ENCODE measurements around the gene BSN.

Gene BSN

DNA sequence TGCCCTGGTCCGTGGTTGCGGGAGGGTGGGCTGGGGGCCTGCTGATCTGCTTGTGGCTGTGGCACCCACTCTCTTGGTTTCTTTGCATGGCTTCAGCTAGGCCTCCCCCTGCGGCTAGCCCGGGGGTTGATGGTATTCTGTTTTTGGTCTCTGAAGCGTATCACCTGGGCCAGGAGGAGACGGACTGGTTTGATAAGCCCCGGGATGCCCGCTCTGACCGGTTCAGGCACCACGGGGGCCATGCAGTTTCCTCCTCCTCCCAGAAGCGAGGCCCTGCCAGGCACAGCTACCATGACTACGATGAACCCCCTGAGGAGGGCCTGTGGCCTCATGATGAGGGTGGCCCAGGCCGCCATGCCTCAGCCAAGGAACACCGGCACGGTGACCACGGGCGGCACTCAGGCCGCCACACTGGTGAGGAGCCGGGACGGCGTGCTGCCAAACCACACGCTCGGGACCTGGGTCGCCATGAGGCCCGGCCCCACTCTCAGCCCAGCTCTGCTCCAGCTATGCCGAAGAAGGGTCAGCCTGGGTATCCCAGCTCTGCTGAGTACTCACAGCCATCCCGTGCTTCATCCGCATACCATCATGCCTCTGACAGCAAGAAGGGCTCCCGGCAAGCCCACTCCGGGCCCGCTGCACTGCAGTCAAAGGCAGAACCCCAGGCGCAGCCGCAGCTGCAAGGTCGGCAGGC, 108.6 kb downstream of the BSN start:
- Mint-ChIP-seq H3K27ac (no peak overlapping the region), H3K4me1 (peaks cover 12% of the 10 kb centered on the region), H3K36me3 (ENCODE audit: low read depth) (no peaks in the 10 kb centered on the region), H3K27me3 (ENCODE audit: low read depth) (no peaks in the 10 kb centered on the region), H3K9me3 (no peaks in the 10 kb centered on the region), H3K4me3 (no peak overlapping the region)
- TF ChIP-seq, protein P1, sequence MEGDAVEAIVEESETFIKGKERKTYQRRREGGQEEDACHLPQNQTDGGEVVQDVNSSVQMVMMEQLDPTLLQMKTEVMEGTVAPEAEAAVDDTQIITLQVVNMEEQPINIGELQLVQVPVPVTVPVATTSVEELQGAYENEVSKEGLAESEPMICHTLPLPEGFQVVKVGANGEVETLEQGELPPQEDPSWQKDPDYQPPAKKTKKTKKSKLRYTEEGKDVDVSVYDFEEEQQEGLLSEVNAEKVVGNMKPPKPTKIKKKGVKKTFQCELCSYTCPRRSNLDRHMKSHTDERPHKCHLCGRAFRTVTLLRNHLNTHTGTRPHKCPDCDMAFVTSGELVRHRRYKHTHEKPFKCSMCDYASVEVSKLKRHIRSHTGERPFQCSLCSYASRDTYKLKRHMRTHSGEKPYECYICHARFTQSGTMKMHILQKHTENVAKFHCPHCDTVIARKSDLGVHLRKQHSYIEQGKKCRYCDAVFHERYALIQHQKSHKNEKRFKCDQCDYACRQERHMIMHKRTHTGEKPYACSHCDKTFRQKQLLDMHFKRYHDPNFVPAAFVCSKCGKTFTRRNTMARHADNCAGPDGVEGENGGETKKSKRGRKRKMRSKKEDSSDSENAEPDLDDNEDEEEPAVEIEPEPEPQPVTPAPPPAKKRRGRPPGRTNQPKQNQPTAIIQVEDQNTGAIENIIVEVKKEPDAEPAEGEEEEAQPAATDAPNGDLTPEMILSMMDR (IDR thresholded peaks at IDR 0.05; ENCODE audit: unreplicated experiment in 3 of 3) = no peak

DNA sequence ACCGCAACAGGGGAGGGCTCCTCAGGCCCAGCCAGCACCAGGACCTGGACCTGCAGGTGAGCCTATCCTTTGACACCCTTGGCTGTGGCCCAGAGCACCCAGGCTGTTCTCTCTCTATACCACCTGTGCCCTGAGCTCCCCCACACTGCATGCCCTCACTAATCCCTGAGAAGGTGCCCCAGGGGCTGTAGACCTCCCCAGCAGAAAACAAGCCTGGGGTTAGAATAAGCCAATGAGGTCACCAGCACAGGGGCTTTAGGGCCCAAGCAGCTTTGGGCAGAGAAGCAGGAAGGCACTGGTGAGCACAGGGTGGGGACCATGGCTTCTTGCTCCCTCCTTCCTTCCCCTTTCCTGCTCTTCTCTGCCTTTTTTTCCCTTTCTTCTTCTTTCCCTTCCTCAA, 109.6 kb downstream of the BSN start:
- Mint-ChIP-seq H3K9me3 (no peaks in the 10 kb centered on the region), H3K4me1 (peaks cover 14% of the 10 kb centered on the region), H3K27ac (no peak overlapping the region), H3K36me3 (ENCODE audit: low read depth) (no peaks in the 10 kb centered on the region), H3K4me3 (no peak overlapping the region), H3K27me3 (ENCODE audit: low read depth) (no peaks in the 10 kb centered on the region)
- TF ChIP-seq, protein P1 (IDR thresholded peaks at IDR 0.05; ENCODE audit: unreplicated experiment in 3 of 3) = no peak

DNA sequence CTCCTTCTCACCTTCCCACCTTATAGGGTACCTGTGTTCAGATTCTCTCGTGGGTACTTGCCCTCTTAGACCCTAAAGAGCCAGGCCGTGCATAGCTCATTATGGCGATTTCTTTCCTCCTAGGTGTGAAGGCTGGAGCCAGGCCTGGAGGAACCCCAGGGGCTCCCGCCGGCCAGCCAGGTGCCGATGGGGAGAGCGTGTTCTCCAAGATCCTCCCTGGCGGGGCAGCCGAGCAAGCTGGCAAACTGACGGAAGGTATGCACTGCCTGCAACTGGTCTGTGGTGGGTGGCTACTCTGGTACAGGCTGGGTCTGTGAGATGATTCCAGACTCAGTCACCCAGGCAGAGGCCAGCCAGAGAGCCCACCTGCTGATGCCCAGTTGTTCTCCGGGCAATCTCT, 110.0 kb downstream of the BSN start:
- Mint-ChIP-seq H3K27ac (no peak overlapping the region), H3K4me1 (peaks cover 16% of the 10 kb centered on the region), H3K4me3 (no peak overlapping the region), H3K36me3 (ENCODE audit: low read depth) (no peaks in the 10 kb centered on the region), H3K9me3 (no peaks in the 10 kb centered on the region), H3K27me3 (ENCODE audit: low read depth) (no peaks in the 10 kb centered on the region)
- TF ChIP-seq, protein P1 (IDR thresholded peaks at IDR 0.05; ENCODE audit: unreplicated experiment in 3 of 3) = no peak

DNA sequence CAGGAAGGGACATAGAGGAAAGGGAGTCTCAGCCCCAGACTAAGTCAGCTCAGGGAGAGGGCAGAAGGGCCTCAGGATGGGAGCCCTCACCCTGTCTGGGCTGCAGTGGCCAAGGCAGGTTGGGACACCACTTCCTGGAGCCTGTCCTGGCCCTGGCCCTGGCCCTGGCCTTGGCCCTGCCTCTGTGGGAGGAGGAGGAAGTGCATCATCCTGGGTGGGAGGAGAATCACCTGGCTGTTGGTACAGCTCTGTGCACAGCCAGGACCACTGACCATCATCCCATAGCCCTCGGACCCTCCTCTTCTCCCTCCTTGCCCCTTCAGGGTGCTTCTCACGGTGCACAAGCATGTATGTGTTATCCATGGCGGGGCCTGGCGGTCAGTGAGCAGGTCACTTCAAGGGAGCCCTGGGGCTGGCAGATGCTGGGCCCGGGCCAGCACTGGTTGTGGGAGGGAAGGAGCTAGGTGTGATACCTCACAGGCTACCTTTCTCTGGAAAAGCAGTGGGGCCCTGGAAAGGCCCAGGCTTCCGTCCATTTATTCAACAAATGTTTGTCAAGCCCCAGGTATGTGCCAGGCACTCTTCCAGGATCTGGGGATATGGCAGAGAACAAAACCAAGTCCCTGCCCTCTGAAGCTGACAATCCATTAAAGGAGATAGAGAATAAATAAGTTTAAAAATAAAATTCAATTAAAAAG, 111.7 kb downstream of the BSN start:
- H3K36me3 Mint-ChIP-seq (ENCODE audit: low read depth) = no peaks in the 10 kb centered on the region
- TF ChIP-seq, protein P1 (IDR thresholded peaks at IDR 0.05; ENCODE audit: unreplicated experiment in 3 of 3) = no peak
- H3K9me3 Mint-ChIP-seq = no peaks in the 10 kb centered on the region
- peak overlapping the region in 2 of 3 experiments; percentile 54 to 71 for H3K27ac Mint-ChIP-seq
- H3K27me3 Mint-ChIP-seq (ENCODE audit: low read depth) = no peaks in the 10 kb centered on the region
- H3K4me3 Mint-ChIP-seq = no peak overlapping the region
- H3K4me1 Mint-ChIP-seq = peaks cover 16% of the 10 kb centered on the region

DNA sequence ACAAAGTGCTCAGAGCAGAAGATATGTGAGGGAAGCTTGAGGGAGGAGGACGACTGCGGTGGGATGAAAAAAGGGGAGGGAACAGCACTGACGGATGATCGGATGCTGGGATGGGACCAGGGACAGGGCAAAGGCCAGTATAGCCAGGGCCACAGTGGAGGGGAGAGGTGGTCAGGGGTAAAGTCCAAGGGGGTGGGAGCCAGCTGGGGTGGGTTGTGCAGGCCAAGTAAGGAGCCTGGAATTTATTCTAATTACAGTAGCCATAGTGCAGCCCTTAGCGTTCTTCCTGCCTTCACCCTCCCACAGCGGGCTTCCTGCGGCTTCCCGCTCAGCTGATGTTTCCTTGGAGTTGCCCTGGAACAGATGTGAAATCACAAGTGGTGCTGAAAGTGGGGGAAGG, 112.3 kb downstream of the BSN start:
- H3K27ac Mint-ChIP-seq = peak overlapping the region in 2 of 3 experiments; percentile 5 to 54
- H3K27me3 Mint-ChIP-seq (ENCODE audit: low read depth) = peaks cover 3% of the 10 kb centered on the region
- H3K9me3 Mint-ChIP-seq = no peaks in the 10 kb centered on the region

More for the DNA sequence above, 112.3 kb downstream of the BSN start:
- TF ChIP-seq, protein P1 (IDR thresholded peaks at IDR 0.05; ENCODE audit: unreplicated experiment in 3 of 3) = no peak
- H3K4me1 Mint-ChIP-seq = peaks cover 16% of the 10 kb centered on the region
- no peaks in the 10 kb centered on the region for H3K36me3 Mint-ChIP-seq (ENCODE audit: low read depth)
- H3K4me3 Mint-ChIP-seq = no peak overlapping the region

Data from nephron (organoid).